ENCODE measurements around the gene POR. TPM values are rescaled to one million over a fixed set of nuclear protein-coding genes. Genes with fewer than 3 reads are reported as not detected.

Gene POR
- total and polyA plus RNA-seq, 2 of the 13 experiments (the other 11 are each of a cell fraction or from before 2014, with no cell fraction given): 145 to 266 TPM

GRCh38 chr7:76020031-76020714, 105.2 kb downstream of the POR start (continued):
- TF ChIP-seq NFAT5 (CRISPR knock-in tag; IDR thresholded peaks at IDR 0.05): no peak
- TF ChIP-seq TEAD2 (CRISPR knock-in tag; IDR thresholded peaks at IDR 0.05): no peak
- no peak for TF ChIP-seq SRSF4 (IDR thresholded peaks at IDR 0.05; ENCODE audit: low read depth, low read length, poor library complexity, severe bottlenecking)
- TF ChIP-seq PRDM15 (CRISPR knock-in tag; IDR thresholded peaks at IDR 0.05): no peak
- no peak for TF ChIP-seq NR2C2 (CRISPR knock-in tag; IDR thresholded peaks at IDR 0.05; ENCODE audit: borderline replicate concordance)
- TF ChIP-seq ZNF567 (CRISPR knock-in tag; IDR thresholded peaks at IDR 0.05; ENCODE audit: borderline replicate concordance): no peak
- no peak for TF ChIP-seq ZFP62 (CRISPR knock-in tag; IDR thresholded peaks at IDR 0.05)
- no peak for TF ChIP-seq SNRNP70 (IDR thresholded peaks at IDR 0.05; ENCODE audit: low read depth, low read length)
- TF ChIP-seq SP5 (CRISPR knock-in tag; IDR thresholded peaks at IDR 0.05; ENCODE audit: borderline replicate concordance, low read depth): no peak
- no peak for TF ChIP-seq SP140L (CRISPR knock-in tag; IDR thresholded peaks at IDR 0.05; ENCODE audit: borderline replicate concordance)
- no peak for TF ChIP-seq ZNF580 (CRISPR knock-in tag; IDR thresholded peaks at IDR 0.05; ENCODE audit: borderline replicate concordance, low read depth)
- TF ChIP-seq ZNF790 (CRISPR knock-in tag; IDR thresholded peaks at IDR 0.05; ENCODE audit: borderline replicate concordance): no peak
- no peak for TF ChIP-seq GABPA (IDR thresholded peaks at IDR 0.05; ENCODE audit: low read depth, low read length)
- TF ChIP-seq GABPA (CRISPR knock-in tag; IDR thresholded peaks at IDR 0.05; ENCODE audit: low read depth): no peak
- TF ChIP-seq RBAK (CRISPR knock-in tag; IDR thresholded peaks at IDR 0.05): no peak
- no peak for TF ChIP-seq ZNF773 (CRISPR knock-in tag; IDR thresholded peaks at IDR 0.05; ENCODE audit: borderline replicate concordance)
- no peak for TF ChIP-seq ZNF839 (CRISPR knock-in tag; IDR thresholded peaks at IDR 0.05; ENCODE audit: borderline replicate concordance)
- TF ChIP-seq CTCF (CRISPR knock-in tag; IDR thresholded peaks at IDR 0.05): peak; percentile 98
- no peak for TF ChIP-seq XRCC5 (optimal IDR thresholded peaks at IDR 0.05; ENCODE audit: low read length)
- TF ChIP-seq SP2 (CRISPR knock-in tag; IDR thresholded peaks at IDR 0.05): no peak
